Measurements from ENCODE around the gene C9orf50. TPM values are rescaled to one million over a fixed set of nuclear protein-coding genes. Genes with fewer than 3 reads are reported as not detected.

Gene C9orf50
- total RNA-seq, 1 experiment from 2014 or later = not detected

- Histone ChIP-seq H3K9ac (ENCODE audit: extremely low read depth, insufficient read length, low read length) (peak within 1 kb of the TSS; percentile 76), H3K23ac (ENCODE audit: insufficient read length, low read depth, low read length) (no peak within 1 kb of the TSS), H2BK15ac (ENCODE audit: low read depth, low read length) (no peak within 1 kb of the TSS), H2AK5ac (ENCODE audit: insufficient read length, low read length) (no peak within 1 kb of the TSS), H4K20me1 (ENCODE audit: control insufficient read depth, insufficient read depth, insufficient read length) (no peaks in the 10 kb centered on the region), H4K91ac (ENCODE audit: insufficient read length, low read depth, low read length) (no peak within 1 kb of the TSS), H3K27ac (ENCODE audit: insufficient read length, low read depth, low read length) (no peak within 1 kb of the TSS), H4K5ac (ENCODE audit: insufficient read length, low read depth, low read length) (no peak within 1 kb of the TSS), H4K8ac (replicated peaks; ENCODE audit: insufficient read length, low read depth, low read length) (no peak within 1 kb of the TSS), H3K79me2 (ENCODE audit: insufficient read depth, low read length) (peaks cover 3% of the 10 kb centered on the region; the same call in 1 of the 2 replicates), H2BK20ac (ENCODE audit: low read depth, low read length, poor library complexity, severe bottlenecking) (no peak within 1 kb of the TSS), H2AFZ (ENCODE audit: low read length) (no peak within 1 kb of the TSS), H3K18ac (ENCODE audit: insufficient read length, low read depth, low read length) (no peak within 1 kb of the TSS), H2BK12ac (ENCODE audit: insufficient read length, low read depth, low read length) (no peak within 1 kb of the TSS), H3K14ac (ENCODE audit: insufficient read depth, low read length) (peak within 1 kb of the TSS; percentile 45), H3T11ph (ENCODE audit: low read length) (no peak within 1 kb of the TSS), H3K4me1 (ENCODE audit: insufficient read depth, low read length) (no peaks in the 10 kb centered on the region), H3K23me2 (ENCODE audit: insufficient read length, low read depth, low read length, poor library complexity, severe bottlenecking) (peaks cover 12% of the 10 kb centered on the region), H2BK120ac (ENCODE audit: low read depth, low read length, poor library complexity, severe bottlenecking) (no peak within 1 kb of the TSS), H2BK5ac (ENCODE audit: insufficient read length, low read length) (no peak within 1 kb of the TSS), H3K79me1 (ENCODE audit: insufficient read depth, low read depth, low read length, poor library complexity, severe bottlenecking) (peaks cover 11% of the 10 kb centered on the region), H3K4ac (ENCODE audit: low read depth, low read length) (no peak within 1 kb of the TSS), H3K9me3 (ENCODE audit: control insufficient read depth, low read depth, low read length) (no peaks in the 10 kb centered on the region), H3K4me2 (ENCODE audit: insufficient read depth, insufficient read length, low read length) (peak within 1 kb of the TSS; percentile 59), H3K27me3 (ENCODE audit: insufficient read depth, low read length) (no peaks in the 10 kb centered on the region), H3K56ac (ENCODE audit: insufficient read length, low read depth, low read length) (no peak within 1 kb of the TSS)
- Mint-ChIP-seq H3K4me1 (peaks cover 7 to 17% of the 10 kb centered on the region in 2 experiments), H3K9me3 (no peaks in the 10 kb centered on the region; a peak in 1 of 5 replicates), H3K36me3 (ENCODE audit: insufficient read depth in 1 of 3, low read depth in 3 of 3) (peaks cover 6 to 17% (median 16%) of the 10 kb centered on the region in 3 experiments), H3K4me3 (peak within 1 kb of the TSS; percentile 80 to 85), H3K27me3 (ENCODE audit: low read depth) (peaks cover 2% of the 10 kb centered on the region), H3K27ac (peak within 1 kb of the TSS; percentile 55 to 82 (median 68); a peak in 4 of 7 replicates)
- peak; percentile 100 for TF ChIP-seq CTCF (conservative IDR thresholded peaks at IDR 0.05)
- DNase-seq = peak; percentile 98
- WGBS (ENCODE audit: extremely low coverage, insufficient read length, low lambda C conversion rate) = no CpG with 5 or more reads among the region's 93 CpGs
These were observed 21.1 kb upstream of the C9orf50 start, which contains the start of gene ASB6 for GRCh38 chr9:129641750-129642585. Gene ASB6, minus strand, starts transcription at chr9:129642151. Its CDS starts 152 bp downstream, at chr9:129641999.

Data from H9 (cell line).